Activated CD4-positive, alpha-beta T cell treated with anti-CD3 and anti-CD28 coated beads for 36 hours (primary cell): ENCODE results near the gene MDFIC. TPM values are rescaled to one million over a fixed set of nuclear protein-coding genes. Genes with fewer than 3 reads are reported as not detected.

Experiments
- ATAC-seq: fragments of 200-7000 bp; cut with Tn5 transposase; one replicate; pipeline ENCODE4 v1.10.0; 2021; ENCODE audit warnings: mild to moderate bottlenecking, moderate library complexity
- CTCF ChIA-PET: fragments of 350-600 bp; sonication (Branson Sonifier 250); formaldehyde crosslinking; loops from one replicate; lab custom pipeline; 2021; ENCODE audit warnings: antibody characterized with exemption; lab: Charles Lee
- POLR2A ChIA-PET: fragments of 350-600 bp; sonication (Branson Sonifier 250); formaldehyde crosslinking; loops from one replicate; lab custom pipeline; 2021; ENCODE audit warnings: antibody characterized with exemption, inconsistent platforms; lab: Charles Lee
- DNase-seq: peaks from one replicate; pipeline ENCODE4 v3.0.0-alpha.2; 2020
- H3K27ac Mint-ChIP-seq: one replicate; pipeline ENCODE4 v1.8.0; 2021; ENCODE audit warnings: mixed read lengths
- H3K27me3 Mint-ChIP-seq: one replicate; pipeline ENCODE4 v1.8.0; 2021; ENCODE audit warnings: mixed read lengths
- H3K36me3 Mint-ChIP-seq: one replicate; pipeline ENCODE4 v1.8.0; 2021; ENCODE audit warnings: low read depth, mixed read lengths
- H3K4me1 Mint-ChIP-seq: one replicate; pipeline ENCODE4 v1.8.0; 2021; ENCODE audit warnings: mixed read lengths
- H3K4me3 Mint-ChIP-seq: one replicate; pipeline ENCODE4 v1.8.0; 2021; ENCODE audit warnings: mild to moderate bottlenecking, moderate library complexity, mixed read lengths
- H3K9me3 Mint-ChIP-seq: one replicate; pipeline ENCODE4 v1.8.0; 2021; ENCODE audit warnings: low read depth, mixed read lengths
- intact Hi-C, 2 experiments: fragments of 100-400 bp; cut with DNase I in 1 of 2; cut with micrococcal nuclease in 1 of 2; formaldehyde crosslinking; loops; one replicate each; pipeline versions ENCODE4 v1.14.2 to v1.15.1; 2022 to 2024; cut with DNase I, micrococcal nuclease
- total RNA-seq, 2 experiments: library from RNA; stranded (reverse); gene quantifications; one replicate each; pipeline ENCODE4 v1.2.3, GENCODE V29; 2021

Gene MDFIC
- total RNA-seq, 2 experiments from 2014 or later, result 68.4 to 113 TPM

DNA sequence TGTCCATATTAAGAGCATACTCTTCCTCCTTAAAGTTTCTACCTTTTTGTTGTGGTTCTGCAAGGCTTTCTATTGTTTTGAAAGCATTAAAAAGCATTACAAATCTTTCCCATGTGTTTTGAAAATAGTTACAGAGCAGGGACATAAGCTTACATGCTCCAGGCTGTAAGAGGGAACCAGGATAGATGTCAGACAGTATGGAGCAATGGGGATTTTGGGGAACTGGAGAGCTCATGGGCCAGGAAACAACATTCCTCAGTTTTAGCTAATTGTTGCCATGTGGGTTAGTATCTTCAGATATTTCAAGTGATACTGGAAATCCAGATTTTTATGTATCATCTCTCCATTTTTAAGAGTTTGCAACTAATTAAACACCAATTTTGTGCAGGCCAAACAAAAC is 3.5 kb downstream of the MDFIC start:
- intact Hi-C loops, result loop anchor here (10.0 kb wide), 3 partner anchors 841 to 1939 kb away; partner anchors contain the start of genes TES (in 2 of the 2) and CAPZA2 (in 1 of the 2)
- DNase-seq (no peak), ATAC-seq (no peak)
- H3K27me3 Mint-ChIP-seq, result no peaks in the 10 kb centered on the region
- peaks cover 19% of the 10 kb centered on the region for H3K36me3 Mint-ChIP-seq
- POLR2A ChIA-PET, result interaction anchor here (1.1 kb wide), 1 partner anchor 67 kb away, joined by 4 read pairs; no protein-coding TSS in a partner anchor
- H3K4me1 Mint-ChIP-seq, result peaks cover 36% of the 10 kb centered on the region
- H3K27ac Mint-ChIP-seq, result peak overlapping the region; percentile 90
- H3K4me3 Mint-ChIP-seq, result peak overlapping the region; percentile 68
- CTCF ChIA-PET, result interaction anchor here (0.8 to 1.8 kb wide), 4 partner anchors 12 to 60 kb away, joined by 3 to 6 read pairs (median 4); no protein-coding TSS in a partner anchor
- no peaks in the 10 kb centered on the region for H3K9me3 Mint-ChIP-seq

DNA sequence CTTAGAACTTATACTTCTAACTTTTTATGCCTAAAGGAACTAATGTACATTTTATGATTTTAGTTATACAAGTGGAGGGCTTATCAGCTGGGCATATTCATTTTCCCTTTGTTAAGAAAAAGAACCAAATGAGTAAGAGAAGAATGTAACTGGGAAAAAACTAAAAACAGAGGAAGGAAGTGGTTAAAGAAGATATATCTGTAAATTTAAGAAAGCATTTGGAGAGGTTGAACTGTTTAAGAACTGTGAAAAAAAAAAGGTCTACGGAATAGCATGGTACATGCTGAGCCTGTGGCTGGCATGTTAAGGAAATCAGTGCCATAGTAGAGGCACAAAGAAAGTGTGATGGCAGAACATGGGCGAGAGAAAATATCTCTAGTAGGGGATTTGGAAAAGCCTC is 6.2 kb downstream of the MDFIC start:
- peaks cover 21% of the 10 kb centered on the region for H3K36me3 Mint-ChIP-seq
- peak; percentile 4 for ATAC-seq
- no peaks in the 10 kb centered on the region for H3K9me3 Mint-ChIP-seq
- DNase-seq, result no peak
- intact Hi-C loops, result loop anchor here (10.0 kb wide), 3 partner anchors 843 to 1937 kb away; partner anchors contain the start of genes TES (in 2 of the 2) and CAPZA2 (in 1 of the 2)
- ChIA-PET POLR2A (no interaction called here), CTCF (interaction anchor here (1.5 kb wide), 2 partner anchors 12 to 16 kb away, joined by 4 read pairs; no protein-coding TSS in a partner anchor)
- peaks cover 24% of the 10 kb centered on the region for H3K4me1 Mint-ChIP-seq
- no peak overlapping the region for H3K27ac Mint-ChIP-seq
- no peak overlapping the region for H3K4me3 Mint-ChIP-seq
- no peaks in the 10 kb centered on the region for H3K27me3 Mint-ChIP-seq

DNA sequence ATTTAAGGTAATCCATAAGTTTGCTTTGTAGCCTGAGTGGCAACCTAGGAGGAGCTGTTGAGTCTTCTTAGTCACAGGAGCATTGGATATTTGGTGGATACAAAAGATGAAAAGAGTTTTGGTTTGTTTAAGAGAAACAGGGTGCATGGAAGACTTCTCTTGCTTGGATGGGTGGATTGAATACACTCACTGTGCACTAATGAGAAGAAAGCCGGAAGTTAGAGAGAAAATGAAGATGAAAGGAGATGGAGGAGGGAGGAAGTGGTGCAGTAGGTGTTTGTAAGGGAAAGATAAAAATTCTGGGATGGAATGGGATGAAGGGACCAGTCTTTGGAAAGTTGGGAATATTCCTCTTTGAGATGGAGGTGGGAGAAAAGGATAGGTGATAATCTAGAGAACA is 7.7 kb downstream of the MDFIC start:
- CTCF ChIA-PET, result no interaction called here
- no peak for ATAC-seq
- H3K27ac Mint-ChIP-seq, result no peak overlapping the region
- H3K27me3 Mint-ChIP-seq, result no peaks in the 10 kb centered on the region
- intact Hi-C loops, result loop anchor here (10.0 kb wide), 3 partner anchors 845 to 1935 kb away; partner anchors contain the start of genes TES (in 2 of the 2) and CAPZA2 (in 1 of the 2)
- peaks cover 17% of the 10 kb centered on the region for H3K36me3 Mint-ChIP-seq
- DNase-seq, result no peak
- POLR2A ChIA-PET, result no interaction called here
- H3K9me3 Mint-ChIP-seq, result no peaks in the 10 kb centered on the region
- H3K4me3 Mint-ChIP-seq, result no peak overlapping the region
- peaks cover 33% of the 10 kb centered on the region for H3K4me1 Mint-ChIP-seq

DNA sequence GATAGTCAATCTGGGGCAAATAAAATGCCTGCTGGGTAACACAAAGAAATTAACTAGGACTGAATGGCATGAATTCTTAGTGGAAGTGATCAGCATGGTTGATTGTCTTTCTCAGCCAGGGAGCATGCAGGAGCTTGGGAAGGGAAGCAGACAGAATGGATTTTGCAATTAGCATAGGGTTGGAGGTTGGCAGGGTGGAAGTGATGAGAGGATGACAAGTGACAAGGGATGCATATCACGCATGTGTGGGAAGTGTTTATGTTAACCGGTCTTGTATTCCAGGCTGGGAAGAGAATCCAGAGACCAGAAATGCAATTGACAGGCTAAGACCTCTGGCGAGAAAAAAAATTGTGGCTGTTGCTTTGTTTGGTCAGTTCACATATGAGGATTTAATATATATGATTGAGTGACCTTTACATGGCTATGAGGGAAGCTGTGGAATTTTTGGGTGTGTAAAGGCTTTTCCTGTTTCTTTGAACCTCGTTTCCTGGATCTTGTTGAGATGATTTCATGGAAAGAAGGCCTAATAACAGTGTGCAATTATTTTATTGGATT is 8.3 kb downstream of the MDFIC start:
- Mint-ChIP-seq H3K27me3 (no peaks in the 10 kb centered on the region), H3K4me1 (peaks cover 37% of the 10 kb centered on the region), H3K9me3 (no peaks in the 10 kb centered on the region), H3K36me3 (peaks cover 17% of the 10 kb centered on the region), H3K27ac (no peak overlapping the region), H3K4me3 (no peak overlapping the region)
- DNase-seq (no peak), ATAC-seq (no peak)
- CTCF ChIA-PET, result no interaction called here
- intact Hi-C loops, result loop anchor here (1.0 to 10.0 kb wide), 6 partner anchors 10 to 1647 kb away; no protein-coding TSS in a partner anchor
- POLR2A ChIA-PET, result no interaction called here

DNA sequence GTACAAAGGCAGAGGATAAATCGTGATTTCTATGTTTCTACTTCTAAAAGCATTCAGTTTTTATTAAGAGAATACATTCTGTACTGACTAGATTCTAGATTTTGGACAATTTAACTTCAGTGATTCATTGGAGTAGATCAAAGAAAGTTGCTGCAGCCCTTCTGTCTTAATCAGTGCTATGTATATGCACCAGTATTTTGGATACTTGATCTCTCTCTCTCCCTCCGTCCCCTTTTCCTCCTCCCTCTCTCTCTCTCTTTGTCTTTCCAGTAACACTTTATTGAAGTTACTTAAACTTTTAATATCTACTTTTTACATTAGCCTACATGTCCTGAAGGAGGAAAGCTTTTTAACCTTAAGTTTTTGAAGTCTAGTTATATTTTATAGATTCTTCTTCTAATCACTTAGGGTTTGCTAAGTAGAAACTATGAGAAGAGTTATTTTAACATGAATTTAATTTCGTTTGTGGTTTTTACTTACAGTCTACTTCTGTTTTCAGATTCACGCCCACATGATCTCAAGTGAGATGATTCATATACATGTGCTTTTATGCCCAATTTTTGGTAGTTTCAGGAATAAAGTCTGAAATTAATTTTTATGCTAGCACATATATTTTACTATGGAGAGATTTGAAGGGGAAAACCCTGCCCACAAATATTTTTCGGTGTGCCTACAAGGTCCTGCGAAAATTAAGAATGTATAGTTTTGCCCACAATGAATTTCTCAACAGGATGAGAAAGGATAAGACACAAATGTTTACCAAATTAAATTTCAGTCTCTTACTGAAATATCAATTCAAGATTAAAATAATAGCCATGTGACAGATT is 9.1 kb downstream of the MDFIC start:
- ATAC-seq (peak; percentile 45), DNase-seq (no peak)
- H3K9me3 Mint-ChIP-seq, result no peaks in the 10 kb centered on the region
- POLR2A ChIA-PET, result interaction anchor here (1.0 kb wide), 2 partner anchors 8 to 105 kb away, joined by 3 to 5 read pairs; no protein-coding TSS in a partner anchor
- peaks cover 12% of the 10 kb centered on the region for H3K36me3 Mint-ChIP-seq
- H3K27me3 Mint-ChIP-seq, result no peaks in the 10 kb centered on the region
- peaks cover 34% of the 10 kb centered on the region for H3K4me1 Mint-ChIP-seq
- H3K27ac Mint-ChIP-seq, result no peak overlapping the region
- H3K4me3 Mint-ChIP-seq, result no peak overlapping the region
- CTCF ChIA-PET, result no interaction called here
- intact Hi-C loops, result loop anchor here (1.0 to 10.0 kb wide), 10 partner anchors 8 to 1646 kb away; no protein-coding TSS in a partner anchor

DNA sequence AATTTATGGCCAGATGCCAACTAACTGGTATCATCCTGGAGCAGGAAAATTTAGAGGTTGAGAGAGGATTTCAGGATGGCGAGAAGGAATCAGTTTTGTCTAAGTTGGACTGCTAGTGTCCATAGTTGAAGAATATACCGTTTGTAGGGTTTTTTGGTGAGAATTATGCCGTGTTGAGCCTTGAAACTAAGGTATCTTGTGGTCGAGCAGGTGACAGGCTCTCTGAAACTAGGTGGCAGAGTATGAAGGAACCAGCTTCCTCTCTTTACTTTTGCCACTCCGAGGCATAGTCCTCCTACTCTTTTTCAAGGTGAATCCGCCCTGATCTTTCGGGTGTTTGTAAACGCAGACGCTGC is 9.7 kb downstream of the MDFIC start:
- H3K36me3 Mint-ChIP-seq, result peaks cover 12% of the 10 kb centered on the region
- no peaks in the 10 kb centered on the region for H3K9me3 Mint-ChIP-seq
- DNase-seq (peak; percentile 55), ATAC-seq (peak; percentile 81)
- intact Hi-C loops, result loop anchor here (1.0 to 10.0 kb wide), 9 partner anchors 8 to 1646 kb away; no protein-coding TSS in a partner anchor
- peaks cover 35% of the 10 kb centered on the region for H3K4me1 Mint-ChIP-seq
- H3K27ac Mint-ChIP-seq, result no peak overlapping the region
- POLR2A ChIA-PET, result interaction anchor here (0.6 to 1.0 kb wide), 4 partner anchors 9 to 106 kb away, joined by 3 to 5 read pairs (median 4); no protein-coding TSS in a partner anchor
- CTCF ChIA-PET, result interaction anchor here (1.9 kb wide), 1 partner anchor 8 kb away, joined by 10 read pairs; no protein-coding TSS in a partner anchor
- H3K27me3 Mint-ChIP-seq, result no peaks in the 10 kb centered on the region
- H3K4me3 Mint-ChIP-seq, result no peak overlapping the region

DNA sequence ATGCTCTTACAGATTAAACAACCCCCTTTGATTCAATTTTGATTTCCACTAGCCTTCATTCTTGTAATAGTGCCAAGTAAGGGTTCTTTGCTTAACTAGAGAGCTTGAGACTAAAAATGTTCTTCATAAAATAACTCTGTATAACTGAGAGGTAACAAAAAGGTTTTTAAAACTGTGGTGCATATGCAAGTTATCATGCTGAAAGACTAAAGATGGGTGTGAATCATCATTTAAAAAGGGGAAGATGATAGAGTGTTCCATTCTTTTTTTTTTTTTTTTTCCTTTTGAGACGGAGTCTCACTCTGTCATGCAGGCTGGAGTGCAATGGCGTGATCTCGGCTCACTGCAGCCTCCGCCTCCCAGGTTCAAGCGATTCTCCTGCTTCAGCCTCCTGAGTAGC is 11.1 kb downstream of the MDFIC start:
- Mint-ChIP-seq H3K4me3 (no peak overlapping the region), H3K36me3 (peaks cover 14% of the 10 kb centered on the region), H3K9me3 (no peaks in the 10 kb centered on the region), H3K27me3 (no peaks in the 10 kb centered on the region), H3K4me1 (peaks cover 37% of the 10 kb centered on the region), H3K27ac (no peak overlapping the region)
- ChIA-PET CTCF (interaction anchor here (0.9 to 1.9 kb wide), 3 partner anchors 10 to 134 kb away, joined by 3 to 10 read pairs (median 3); no protein-coding TSS in a partner anchor), POLR2A (no interaction called here)
- DNase-seq (no peak), ATAC-seq (no peak)
- intact Hi-C loops, result loop anchor here (5.0 to 10.0 kb wide), 3 partner anchors 79 to 1644 kb away; no protein-coding TSS in a partner anchor

DNA sequence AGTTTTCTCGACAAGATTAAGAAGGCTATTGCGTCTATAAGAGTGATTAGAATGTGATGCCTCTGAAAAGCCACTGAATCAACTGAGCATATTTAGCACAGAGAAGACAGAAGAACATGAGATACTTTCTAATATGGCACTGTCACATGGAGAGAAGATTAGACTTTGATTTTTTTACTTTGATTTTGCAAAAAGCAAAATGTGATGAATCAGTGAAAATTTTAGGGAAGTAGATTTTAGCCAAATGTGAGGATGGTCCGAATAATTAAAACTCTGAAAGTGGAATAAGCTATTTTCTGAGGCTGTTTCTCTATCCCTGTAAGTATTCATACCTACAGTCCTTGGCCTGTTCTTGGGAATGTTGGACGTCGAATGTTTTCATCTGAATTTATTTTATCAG is 11.8 kb downstream of the MDFIC start:
- ChIA-PET CTCF (interaction anchor here (0.8 to 1.9 kb wide), 4 partner anchors 10 to 90 kb away, joined by 3 to 10 read pairs (median 4); no protein-coding TSS in a partner anchor), POLR2A (no interaction called here)
- intact Hi-C loops, result loop anchor here (5.0 to 10.0 kb wide), 3 partner anchors 79 to 1644 kb away; no protein-coding TSS in a partner anchor
- Mint-ChIP-seq H3K36me3 (peaks cover 14% of the 10 kb centered on the region), H3K9me3 (no peaks in the 10 kb centered on the region), H3K4me3 (no peak overlapping the region), H3K4me1 (peaks cover 42% of the 10 kb centered on the region), H3K27ac (no peak overlapping the region), H3K27me3 (no peaks in the 10 kb centered on the region)
- ATAC-seq (no peak), DNase-seq (no peak)

DNA sequence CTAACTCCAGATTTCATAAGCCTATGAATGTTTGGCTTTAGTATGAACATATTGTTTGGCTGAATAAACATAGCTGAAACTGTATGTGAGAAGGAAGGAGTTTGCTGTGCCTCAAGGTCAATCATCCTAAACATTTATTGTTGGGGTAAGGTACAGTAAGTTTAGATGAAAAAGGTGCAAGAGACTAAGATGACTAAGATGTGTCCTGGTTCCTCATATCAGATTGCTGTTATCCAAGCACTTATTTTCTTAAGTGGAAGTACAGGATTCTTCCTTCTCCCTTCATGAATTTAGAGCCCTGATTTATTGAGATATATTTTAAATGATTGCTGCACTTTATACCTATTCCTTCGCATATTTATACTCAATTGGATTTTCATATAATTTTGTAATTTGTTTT is 12.2 kb downstream of the MDFIC start:
- CTCF ChIA-PET, result interaction anchor here (0.8 to 1.3 kb wide), 2 partner anchors 16 to 52 kb away, joined by 3 to 4 read pairs; no protein-coding TSS in a partner anchor
- Mint-ChIP-seq H3K4me3 (no peak overlapping the region), H3K27me3 (no peaks in the 10 kb centered on the region), H3K36me3 (peaks cover 14% of the 10 kb centered on the region), H3K27ac (peak overlapping the region; percentile 33), H3K4me1 (peaks cover 46% of the 10 kb centered on the region), H3K9me3 (no peaks in the 10 kb centered on the region)
- DNase-seq (no peak), ATAC-seq (no peak)
- POLR2A ChIA-PET, result no interaction called here
- intact Hi-C loops, result loop anchor here (5.0 to 10.0 kb wide), 3 partner anchors 78 to 1643 kb away; no protein-coding TSS in a partner anchor

DNA sequence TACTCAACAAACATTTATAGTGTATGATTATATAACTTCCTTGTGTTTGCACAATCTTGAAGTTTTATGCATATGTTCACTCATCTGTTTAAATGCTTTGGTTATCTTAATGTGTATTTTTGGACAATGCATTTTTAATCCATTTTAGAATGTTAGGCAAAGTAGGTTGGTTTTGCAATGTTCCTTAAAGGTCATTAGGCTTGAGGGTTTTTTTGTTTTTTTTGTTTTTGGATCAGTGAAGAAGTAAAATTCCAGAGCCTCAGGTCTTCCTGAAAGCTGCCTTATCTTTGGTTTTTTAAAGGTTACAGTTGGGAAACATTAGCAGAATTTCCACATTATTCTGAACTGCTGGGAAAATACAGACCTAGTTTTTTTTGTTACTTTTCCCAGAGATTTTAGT is 12.8 kb downstream of the MDFIC start:
- ChIA-PET POLR2A (no interaction called here), CTCF (interaction anchor here (1.1 to 1.5 kb wide), 3 partner anchors 13 to 16 kb away, joined by 3 to 4 read pairs (median 4); no protein-coding TSS in a partner anchor)
- Mint-ChIP-seq H3K27ac (peak overlapping the region; percentile 47), H3K9me3 (no peaks in the 10 kb centered on the region), H3K27me3 (no peaks in the 10 kb centered on the region), H3K4me3 (no peak overlapping the region), H3K4me1 (peaks cover 50% of the 10 kb centered on the region), H3K36me3 (peaks cover 17% of the 10 kb centered on the region)
- intact Hi-C loops, result loop anchor here (5.0 to 10.0 kb wide), 3 partner anchors 78 to 1643 kb away; no protein-coding TSS in a partner anchor
- DNase-seq (no peak), ATAC-seq (no peak)

DNA sequence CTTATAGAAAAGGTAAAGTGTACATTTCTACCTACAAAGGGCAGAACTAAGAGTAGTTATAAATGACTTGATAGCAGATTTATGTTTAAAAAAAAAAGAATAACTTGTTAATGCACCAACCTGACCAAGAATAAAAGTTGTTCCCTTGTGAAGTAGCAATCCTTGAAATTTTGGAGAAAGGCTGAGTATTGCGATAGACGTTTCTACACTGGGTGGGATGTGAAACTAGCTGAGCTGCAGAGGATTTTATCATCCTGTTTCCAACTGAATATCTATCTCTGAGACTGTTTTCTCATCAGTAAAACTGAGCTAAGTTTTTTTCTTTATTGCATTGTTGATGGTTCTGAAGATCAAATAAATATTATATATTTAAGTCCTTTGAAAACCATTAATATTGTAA is 14.6 kb downstream of the MDFIC start:
- CTCF ChIA-PET, result no interaction called here
- peaks cover 64% of the 10 kb centered on the region for H3K4me1 Mint-ChIP-seq

More for the DNA sequence above, 14.6 kb downstream of the MDFIC start:
- Mint-ChIP-seq H3K27ac (no peak overlapping the region), H3K9me3 (peaks cover 2% of the 10 kb centered on the region), H3K27me3 (no peaks in the 10 kb centered on the region), H3K36me3 (peaks cover 27% of the 10 kb centered on the region), H3K4me3 (no peak overlapping the region)
- no peak for DNase-seq
- intact Hi-C loops, result loop anchor here in 1 of 2 experiments (10.0 kb wide), 1 partner anchor 1378 kb away; no protein-coding TSS in a partner anchor
- ATAC-seq, result no peak
- POLR2A ChIA-PET, result no interaction called here
